KOPT-K1 (cell line): ENCODE data around the gene NPAS3.

Experiments
- H3K27ac ChIP-seq: fragments of 200-600 bp; sonication (generic); 2 replicates; pipeline ENCODE4 v1.5.1; 2016; ENCODE audit warnings: antibody characterized with exemption, mild to moderate bottlenecking, low read depth, low read length; ENCODE audit not compliant: poor library complexity, severe bottlenecking
- H3K36me3 ChIP-seq: fragments of 200-600 bp; sonication (generic); 2 replicates; pipeline ENCODE4 v1.5.1; 2017; ENCODE audit warnings: antibody characterized with exemption, mild to moderate bottlenecking, low read length, moderate library complexity; ENCODE audit not compliant: insufficient read depth
- H3K9me3 ChIP-seq: fragments of 200-600 bp; sonication (generic); 2 replicates; pipeline ENCODE4 v1.5.1; 2017; ENCODE audit warnings: antibody characterized with exemption, low read length, mild to moderate bottlenecking; ENCODE audit not compliant: insufficient read depth, poor library complexity, severe bottlenecking

Gene NPAS3

GRCh38 chr14:33376510-33376909, 437.8 kb downstream of the NPAS3 start:
- no peaks in the 10 kb centered on the region for H3K9me3 ChIP-seq
- H3K36me3 ChIP-seq, result no peaks in the 10 kb centered on the region
- H3K27ac ChIP-seq, result no peak overlapping the region

- H3K36me3 ChIP-seq, result no peaks in the 10 kb centered on the region
- no peak overlapping the region for H3K27ac ChIP-seq
- no peaks in the 10 kb centered on the region for H3K9me3 ChIP-seq
Observed at GRCh38 chr14:33377596-33378390, 439.1 kb downstream of the NPAS3 start.

GRCh38 chr14:33381717-33382116, 443.0 kb downstream of the NPAS3 start:
- Histone ChIP-seq H3K36me3 (no peaks in the 10 kb centered on the region), H3K27ac (no peak overlapping the region), H3K9me3 (no peaks in the 10 kb centered on the region)

DNA sequence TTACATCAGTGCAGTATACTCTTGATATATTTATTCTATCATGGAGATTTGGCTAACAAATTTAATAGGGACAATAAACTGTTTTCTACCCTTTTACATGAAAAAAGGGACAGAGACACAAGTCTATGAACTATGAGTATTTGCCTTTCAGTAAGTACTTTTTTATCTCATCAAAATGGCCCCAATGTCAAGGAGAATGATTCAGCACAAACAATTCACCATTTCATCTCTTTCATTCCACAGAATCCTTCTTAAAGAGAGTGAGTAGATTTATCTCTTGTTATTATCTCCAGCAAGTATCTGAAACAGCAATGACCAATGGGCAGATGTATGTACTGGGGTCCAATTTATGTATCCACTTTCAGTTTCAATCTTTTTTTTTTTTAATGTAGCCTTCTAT, 447.5 kb downstream of the NPAS3 start:
- H3K27ac ChIP-seq, result no peak overlapping the region
- no peaks in the 10 kb centered on the region for H3K9me3 ChIP-seq
- no peaks in the 10 kb centered on the region for H3K36me3 ChIP-seq

GRCh38 chr14:33386781-33387180, 448.1 kb downstream of the NPAS3 start:
- no peaks in the 10 kb centered on the region for H3K36me3 ChIP-seq
- H3K27ac ChIP-seq, result no peak overlapping the region
- no peaks in the 10 kb centered on the region for H3K9me3 ChIP-seq

- Histone ChIP-seq H3K27ac (no peak overlapping the region), H3K36me3 (no peaks in the 10 kb centered on the region), H3K9me3 (no peaks in the 10 kb centered on the region)
Observed at GRCh38 chr14:33390335-33390734, 451.7 kb downstream of the NPAS3 start.

GRCh38 chr14:33393231-33393894, 454.7 kb downstream of the NPAS3 start:
- no peaks in the 10 kb centered on the region for H3K9me3 ChIP-seq
- H3K27ac ChIP-seq, result no peak overlapping the region
- H3K36me3 ChIP-seq, result no peaks in the 10 kb centered on the region

DNA sequence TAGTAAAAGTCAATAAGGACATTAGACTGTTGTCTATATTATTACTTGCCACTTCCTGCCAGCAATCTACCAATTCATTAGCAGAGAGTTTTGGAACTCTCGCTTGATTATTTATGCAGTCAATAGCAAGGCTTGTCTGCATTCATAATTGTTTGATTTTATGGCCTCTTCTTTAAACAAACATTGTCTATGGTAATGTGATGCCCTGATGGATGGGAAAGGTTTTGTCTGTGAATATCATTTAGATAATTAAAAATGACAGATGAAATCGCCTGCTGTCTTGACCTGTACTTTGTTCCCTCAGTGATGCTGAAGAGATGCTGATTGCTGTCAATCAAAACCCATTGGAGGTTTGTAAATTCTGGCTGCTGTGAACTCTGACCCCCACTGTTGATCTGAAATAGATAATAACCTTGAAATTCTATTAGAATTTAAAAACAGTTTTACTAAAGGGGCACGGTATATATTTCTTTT, 455.3 kb downstream of the NPAS3 start:
- H3K9me3 ChIP-seq, result no peaks in the 10 kb centered on the region
- no peak overlapping the region for H3K27ac ChIP-seq
- H3K36me3 ChIP-seq, result no peaks in the 10 kb centered on the region

- H3K36me3 ChIP-seq, result no peaks in the 10 kb centered on the region
- no peaks in the 10 kb centered on the region for H3K9me3 ChIP-seq
- no peak overlapping the region for H3K27ac ChIP-seq
Observed at GRCh38 chr14:33401311-33401710, 462.6 kb downstream of the NPAS3 start.

GRCh38 chr14:33402604-33403003, 463.9 kb downstream of the NPAS3 start:
- no peaks in the 10 kb centered on the region for H3K9me3 ChIP-seq
- no peak overlapping the region for H3K27ac ChIP-seq
- no peaks in the 10 kb centered on the region for H3K36me3 ChIP-seq

GRCh38 chr14:33404054-33404453, 465.4 kb downstream of the NPAS3 start:
- no peaks in the 10 kb centered on the region for H3K9me3 ChIP-seq
- no peak overlapping the region for H3K27ac ChIP-seq
- no peaks in the 10 kb centered on the region for H3K36me3 ChIP-seq

GRCh38 chr14:33404964-33405574, 466.4 kb downstream of the NPAS3 start:
- no peak overlapping the region for H3K27ac ChIP-seq
- no peaks in the 10 kb centered on the region for H3K36me3 ChIP-seq
- H3K9me3 ChIP-seq, result no peaks in the 10 kb centered on the region

DNA sequence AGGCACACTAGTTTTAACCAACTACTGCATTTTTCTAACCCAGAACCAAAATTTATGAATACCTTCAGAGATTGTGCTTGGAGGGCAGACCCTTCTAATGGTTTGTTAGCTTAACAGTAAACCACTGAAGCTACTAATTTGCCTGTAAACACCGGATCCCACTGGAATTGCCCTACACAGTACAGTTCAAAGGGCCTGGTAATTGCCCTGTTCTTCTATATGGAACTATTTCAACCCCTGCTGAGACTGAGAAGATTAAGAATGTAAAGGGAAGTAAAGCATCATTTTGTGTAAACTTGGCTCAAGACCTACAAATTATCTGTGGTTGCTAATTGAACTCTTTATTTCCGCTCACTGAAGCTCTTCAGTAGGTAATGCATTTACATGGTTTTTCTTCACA, 468.1 kb downstream of the NPAS3 start:
- Histone ChIP-seq H3K9me3 (no peaks in the 10 kb centered on the region), H3K36me3 (no peaks in the 10 kb centered on the region), H3K27ac (no peak overlapping the region)

DNA sequence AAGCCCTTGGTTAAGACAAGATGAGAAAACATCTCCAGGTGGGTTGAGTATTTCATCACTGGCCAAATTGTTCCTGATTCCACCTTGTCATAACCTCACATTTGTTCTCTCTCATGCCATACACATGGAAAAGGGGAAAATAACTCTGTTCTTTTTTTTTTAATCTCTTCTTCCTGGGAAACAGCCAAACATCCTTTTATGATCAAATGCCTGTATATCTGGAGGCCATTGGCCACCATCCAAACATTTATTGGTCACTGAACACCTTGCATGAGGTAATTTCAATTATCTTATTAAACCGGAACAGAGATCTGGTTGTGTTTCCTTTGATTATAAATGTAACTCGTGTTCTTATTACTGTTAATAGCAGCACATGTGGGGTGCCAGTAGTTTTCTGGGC, 469.6 kb downstream of the NPAS3 start:
- no peaks in the 10 kb centered on the region for H3K36me3 ChIP-seq
- no peaks in the 10 kb centered on the region for H3K9me3 ChIP-seq
- no peak overlapping the region for H3K27ac ChIP-seq

DNA sequence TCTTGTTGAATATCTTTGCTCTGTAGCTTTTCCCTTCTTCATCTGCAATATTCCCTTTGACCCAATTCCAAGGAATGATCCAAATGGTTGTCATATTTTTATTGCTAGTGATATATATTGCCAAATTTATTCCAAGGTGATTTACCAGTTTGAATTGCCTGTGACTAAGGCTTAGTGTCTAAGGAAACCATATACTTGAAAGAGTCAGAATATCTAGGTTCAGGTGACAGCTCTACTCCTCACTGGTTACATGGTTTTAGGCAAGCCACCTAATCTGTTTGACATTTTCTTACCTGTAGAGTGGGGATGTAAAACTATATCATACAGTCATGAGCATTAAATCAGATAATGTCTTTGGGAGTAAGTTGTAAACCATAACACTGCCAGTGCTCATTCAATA, 473.8 kb downstream of the NPAS3 start:
- Histone ChIP-seq H3K9me3 (no peaks in the 10 kb centered on the region), H3K36me3 (no peaks in the 10 kb centered on the region), H3K27ac (no peak overlapping the region)
